GM12878 (cell line): ENCODE measurements around the gene RIPPLY2. TPM values are rescaled to one million over a fixed set of nuclear protein-coding genes. Genes with fewer than 3 reads are reported as not detected.
"Not testable (repeated sequence)": the region's sequence is repeated elsewhere in the genome, so short reads cannot be mapped to it uniquely, and the experiment has no call there.

Experiments
- ATAC-seq: fragments of 200-7000 bp; cut with Tn5 transposase; 3 replicates; pipeline ENCODE4 v1.9.1; 2020; ENCODE audit warnings: mild to moderate bottlenecking, moderate library complexity
- BruUV-seq: library from RNA; stranded (reverse); fragments of 400-500 nt; replicated peaks from 2 replicates; lab custom pipeline; 2021; lab: Mats Ljungman, UMichigan
- CTCF ChIA-PET: fragments of 300-600 bp; sonication (Branson Sonifier 250); formaldehyde crosslinking; extraction: SDS; loops from one replicate; lab custom pipeline; 2021; ENCODE audit warnings: inconsistent platforms; lab: Yijun Ruan, JAX
- POLR2A ChIA-PET: fragments of 350-600 bp; formaldehyde crosslinking; extraction: SDS; loops from one replicate; lab custom pipeline; 2021; ENCODE audit warnings: inconsistent platforms; lab: Charles Lee
- RAD21 ChIA-PET: fragments of 300-600 bp; sonication (Branson Sonifier 250); formaldehyde crosslinking; loops from one replicate; lab custom pipeline; 2023; ENCODE audit warnings: antibody characterized with exemption; ENCODE audit not compliant: unreplicated experiment; lab: Charles Lee
- SMC1A ChIA-PET: fragments of 300-600 bp; sonication (Branson Sonifier 250); formaldehyde crosslinking; loops from one replicate; lab custom pipeline; 2023; ENCODE audit not compliant: unreplicated experiment, uncharacterized antibody; lab: Charles Lee
- DNase-seq: peaks from one replicate; pipeline ENCODE4 v3.0.0-alpha.2; 2011; ENCODE audit warnings: low read depth, low spot score
- FAIRE-seq: peaks from 3 replicates; lab custom pipeline; 2011; peaks lifted over from hg19 to GRCh38; lab: Jason Lieb, UNC
- H2AFZ ChIP-seq: 2 replicates; pipeline ENCODE4 v1.6.0; 2011; ENCODE audit warnings: low read depth, low read length, control low read depth; ENCODE audit not compliant: control insufficient read depth
- H3K27ac ChIP-seq: 2 replicates; pipeline ENCODE4 v1.5.1; 2011; ENCODE audit warnings: control low read depth; ENCODE audit not compliant: control insufficient read depth, insufficient read depth
- H3K27me3 ChIP-seq, 2 experiments: replicated peaks in 1 of 2; 2 replicates each; pipeline versions ENCODE4 v1.6.0 to v1.6.1; 2011; ENCODE audit warnings: low read length in 1 of 2; ENCODE audit not compliant: control insufficient read depth in 2 of 2, insufficient read depth in 2 of 2
- H3K36me3 ChIP-seq, 2 experiments: 2 replicates each; pipeline ENCODE4 v1.5.1; 2011; ENCODE audit warnings: low read length in 1 of 2; ENCODE audit not compliant: control insufficient read depth in 2 of 2, insufficient read depth in 2 of 2
- H3K4me1 ChIP-seq: 2 replicates; pipeline ENCODE4 v1.6.1; 2011; ENCODE audit warnings: mild to moderate bottlenecking, low read length, moderate library complexity, mixed read lengths; ENCODE audit not compliant: control insufficient read depth, insufficient read depth
- H3K4me2 ChIP-seq: 2 replicates; pipeline ENCODE4 v1.6.0; 2011; ENCODE audit warnings: control low read depth; ENCODE audit not compliant: control insufficient read depth, insufficient read depth
- H3K4me3 ChIP-seq: fragments of 200-600 bp; sonication (generic); 2 replicates; pipeline ENCODE4 v1.5.1; 2016
- H3K79me2 ChIP-seq: 2 replicates; pipeline ENCODE4 v1.6.0; 2011; ENCODE audit warnings: low read length; ENCODE audit not compliant: control insufficient read depth, insufficient read depth
- H3K9ac ChIP-seq: 2 replicates; pipeline ENCODE4 v1.8.0; 2011; ENCODE audit warnings: low read length, control low read depth, mixed read lengths; ENCODE audit not compliant: control insufficient read depth, insufficient read depth
- H3K9me3 ChIP-seq: replicated peaks from 3 replicates; pipeline ENCODE4 v1.5.1; 2011; ENCODE audit warnings: mild to moderate bottlenecking, low read length; ENCODE audit not compliant: control insufficient read depth, insufficient read depth
- H4K20me1 ChIP-seq: 2 replicates; pipeline ENCODE4 v1.6.0; 2011; ENCODE audit not compliant: control insufficient read depth, insufficient read depth
- ATF3 ChIP-seq: IDR thresholded peaks from 2 replicates; pipeline ENCODE4 v1.6.1; 2011; ENCODE audit warnings: low read depth, mild to moderate bottlenecking, low read length, moderate library complexity, borderline replicate concordance; ENCODE audit errors: extremely low read depth
- WGBS: methylation state at CpG from one replicate; pipeline ENCODE4 v1.1.6; 2016; ENCODE audit warnings: low lambda C conversion rate; ENCODE audit not compliant: insufficient replicate concordance, insufficient coverage; ENCODE audit errors: missing lambda C conversion rate; 5-methylcytosine and 5-hydroxymethylcytosine counted together
- in situ Hi-C: fragments of 300-500 bp; cut with MboI; formaldehyde crosslinking; loops from 9 replicates; pipeline ENCODE4 v1.14.3; 2018; ENCODE audit warnings: mixed read lengths
- intact Hi-C: fragments of 100-400 bp; cut with micrococcal nuclease; formaldehyde crosslinking; loops from one replicate; pipeline ENCODE4 v1.14.2; 2022; ENCODE audit not compliant: unreplicated experiment
- polyA plus RNA-seq, 11 experiments: library from polyadenylated mRNA; depleted of rRNA in 4 of 11; unstranded in 6 of 11; stranded (reverse) in 5 of 11; fragments of >200 nt; fragmentation: Nextera tagmentation in 4 of 11; fragmentation: Illumina TruSeq in 1 of 11; extraction: Ambion mirVana in 4 of 11; extraction: Trizol in 1 of 11; gene quantifications; 1 replicate in 1 of 11; 2 replicates in 10 of 11; pipeline versions ENCODE4 v1.2.1 to v1.2.3, GENCODE V29; 2011 to 2016; ENCODE audit warnings: inconsistent platforms in 2 of 11, missing spikeins in 2 of 11, low read depth in 1 of 11
- total RNA-seq, 4 experiments: library from RNA; depleted of rRNA in 3 of 4; stranded (reverse); fragments of >200 nt in 3 of 4; fragmentation: Illumina TruSeq in 1 of 4; extraction: Trizol in 1 of 4; gene quantifications; 2 replicates each; pipeline versions ENCODE4 v1.2.1 to v1.2.3, GENCODE V29; 2013 to 2021

The RIPPLY2 gene
- total and polyA plus RNA-seq, 10 of the 15 experiments (the other 5 are each of a cell fraction or from before 2014, with no cell fraction given), result 0.09 to 0.51 (median 0.17) TPM; not detected in 7

DNA sequence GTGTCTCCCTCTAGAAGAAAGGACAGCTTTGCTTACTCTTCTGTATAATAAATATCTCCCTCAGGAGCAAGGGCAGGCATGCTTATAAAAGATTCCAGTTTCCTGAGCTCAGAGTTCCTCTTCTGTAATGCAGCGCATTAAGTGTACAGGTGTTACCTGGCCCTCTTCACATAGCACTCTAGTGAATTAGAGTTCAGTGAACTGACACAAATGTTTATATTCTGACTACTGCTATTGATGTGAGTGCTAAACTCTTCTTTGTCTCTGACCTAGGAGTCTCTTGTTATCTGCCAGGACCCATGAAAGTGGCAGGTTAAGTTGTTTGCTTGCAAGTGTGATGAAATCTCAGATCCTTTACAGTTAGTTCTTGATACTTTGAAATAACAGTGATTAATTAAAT, 39.9 kb downstream of the RIPPLY2 start:
- ChIA-PET RAD21 (no interaction called here), SMC1A (interaction anchor here (0.7 kb wide), 1 partner anchor 9 kb away, joined by 3 read pairs; no protein-coding TSS in a partner anchor), CTCF (no interaction called here)
- Histone ChIP-seq H3K9me3 (peaks cover 2% of the 10 kb centered on the region; the same call in 1 of the 3 replicates), H3K9ac (no peak overlapping the region), H3K79me2 (no peaks in the 10 kb centered on the region), H2AFZ (no peak overlapping the region), H3K36me3 (peaks cover 0 to 6% of the 10 kb centered on the region in 2 experiments; a peak in 1 of 4 replicates), H3K4me3 (no peak overlapping the region), H3K4me2 (no peak overlapping the region), H4K20me1 (no peaks in the 10 kb centered on the region), H3K4me1 (no peaks in the 10 kb centered on the region)
- ATAC-seq, result no peak
- BruUV-seq, result no TSS peak
- DNase-seq, result no peak
- no peak for FAIRE-seq
- no peak for TF ChIP-seq ATF3
- TF ChIP-seq, all 136 proteins: peak for 0
- H3K27ac ChIP-seq, result no peak overlapping the region
- no peaks in the 10 kb centered on the region for H3K27me3 ChIP-seq
- POLR2A ChIA-PET, result no interaction called here
- intact Hi-C loops (no loop called here), in situ Hi-C loops (loop anchor here (5.0 kb wide), 1 partner anchor 329 kb away; no protein-coding TSS in a partner anchor)
- WGBS, result 95% methylated on average over 1 of the region's 1 CpG

DNA sequence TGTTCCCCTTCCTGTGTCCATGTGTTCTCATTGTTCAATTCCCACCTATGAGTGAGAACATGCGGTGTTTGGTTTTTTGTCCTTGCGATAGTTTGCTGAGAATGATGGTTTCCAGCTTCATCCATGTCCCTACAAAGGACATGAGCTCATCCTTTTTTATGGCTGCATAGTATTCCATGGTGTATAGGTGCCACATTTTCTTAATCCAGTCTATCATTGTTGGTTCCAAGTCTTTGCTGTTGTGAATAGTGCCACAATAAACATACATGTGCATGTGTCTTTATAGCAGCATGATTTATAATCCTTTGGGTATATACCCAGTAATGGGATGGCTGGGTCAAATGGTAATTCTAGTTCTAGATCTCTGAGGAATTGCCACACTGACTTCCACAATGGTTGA, 43.9 kb downstream of the RIPPLY2 start:
- intact Hi-C loops, FAIRE-seq: not testable (repeated sequence)
- WGBS, result 80% methylated on average over 1 of the region's 2 CpGs

More for the DNA sequence above, 43.9 kb downstream of the RIPPLY2 start:
- CTCF ChIA-PET, result interaction anchor here (0.7 kb wide), 1 partner anchor 676 kb away, joined by 4 read pairs; no protein-coding TSS in a partner anchor
- SMC1A ChIA-PET, H3K9ac ChIP-seq, H3K79me2 ChIP-seq, ATAC-seq, H3K36me3 ChIP-seq, DNase-seq, in situ Hi-C loops, BruUV-seq, H3K27me3 ChIP-seq, RAD21 ChIA-PET, H4K20me1 ChIP-seq, POLR2A ChIA-PET, H2AFZ ChIP-seq, H3K4me2 ChIP-seq, H3K4me3 ChIP-seq, H3K4me1 ChIP-seq, H3K27ac ChIP-seq, H3K9me3 ChIP-seq: not testable (repeated sequence)
